Measurements from ENCODE around the gene CTDSPL. TPM values are rescaled to one million over a fixed set of nuclear protein-coding genes. Genes with fewer than 3 reads are reported as not detected.
A peak's percentile ranks its signal among the peaks of the same experiment; 100 is the strongest.

The CTDSPL gene
- total RNA-seq, 4 donors from 2014 or later: 33.4 to 72.6 (median 54.0) TPM

DNA sequence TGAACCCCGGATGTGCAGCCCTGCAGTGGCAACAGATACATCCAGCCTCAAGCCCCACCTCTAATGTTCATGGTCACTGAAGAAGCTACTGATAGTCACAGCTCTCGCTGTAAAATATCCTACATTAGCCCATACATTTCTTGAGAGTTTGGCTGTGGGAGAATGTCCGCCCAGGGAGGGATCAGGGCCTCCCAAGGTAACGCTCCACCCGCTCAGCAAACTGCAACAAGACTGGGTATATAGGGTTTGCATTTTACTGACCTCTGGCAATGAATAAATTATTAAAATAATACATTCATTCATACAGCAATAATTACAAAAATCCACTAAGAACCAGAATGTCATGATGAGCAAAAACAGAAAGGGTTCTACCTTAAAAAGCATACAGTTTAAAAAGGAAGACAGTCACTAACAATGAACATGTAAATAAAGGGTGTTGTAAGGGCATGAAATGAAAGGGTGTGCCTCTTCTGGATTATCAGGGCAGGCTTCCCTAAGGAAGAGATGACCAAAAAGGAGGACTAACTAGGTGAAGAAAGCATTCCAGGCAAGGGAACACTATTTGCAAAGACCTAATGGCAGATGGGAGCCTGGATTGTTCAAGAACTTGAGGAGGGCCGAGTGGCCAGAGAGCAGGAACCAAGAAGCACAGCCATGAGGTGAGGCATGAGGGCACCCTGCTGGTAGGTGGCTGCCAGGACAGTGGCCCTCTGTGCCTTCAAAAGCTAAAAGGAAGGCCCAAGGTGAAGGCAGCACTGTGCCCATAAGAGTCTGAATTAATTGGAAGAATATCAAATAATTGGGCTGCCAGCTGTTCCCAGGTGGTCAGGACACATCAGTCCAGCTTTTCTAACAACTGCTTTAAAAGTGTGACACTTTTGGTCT is 28.1 kb upstream of the CTDSPL start:
- H3K27ac ChIP-seq: no peak overlapping the region
- H3K27me3 ChIP-seq: no peaks in the 10 kb centered on the region
- no peaks in the 10 kb centered on the region for H3K4me1 ChIP-seq
- TF ChIP-seq CTCF (IDR thresholded peaks at IDR 0.05) (peak in 1 of 4 experiments; percentile 23), POLR2A (IDR thresholded peaks at IDR 0.05) (no peak)
- no peak for ATAC-seq
- no peaks in the 10 kb centered on the region for H3K9me3 ChIP-seq
- WGBS, 2 donors (ENCODE audit: low coverage in 1 of 2): 69 to 97% methylated on average over 1 to 5 of the region's 6 CpGs
- peaks cover 0 to 34% of the 10 kb centered on the region in 2 donors for H3K36me3 ChIP-seq
- no peak overlapping the region for H3K4me3 ChIP-seq

- H3K36me3 ChIP-seq: peaks cover 0 to 43% of the 10 kb centered on the region in 2 donors
- WGBS, 2 donors (ENCODE audit: low coverage in 1 of 2): 88 to 100% methylated on average over 1 of the region's 1 CpG
- H3K9me3 ChIP-seq: no peaks in the 10 kb centered on the region
- no peak overlapping the region for H3K27ac ChIP-seq
- ATAC-seq: no peak
- H3K4me1 ChIP-seq: no peaks in the 10 kb centered on the region
- no peak overlapping the region for H3K4me3 ChIP-seq
- H3K27me3 ChIP-seq: no peaks in the 10 kb centered on the region
- no peak for TF ChIP-seq POLR2AphosphoS5 (IDR thresholded peaks at IDR 0.05)
- no peak for TF ChIP-seq CTCF (IDR thresholded peaks at IDR 0.05)
- TF ChIP-seq POLR2A (IDR thresholded peaks at IDR 0.05): no peak
- no peak for TF ChIP-seq EP300 (IDR thresholded peaks at IDR 0.05)
Measured at GRCh38 chr3:37836589-37836988, 25.1 kb upstream of the CTDSPL start.

- ATAC-seq: no peak
- Histone ChIP-seq H3K27me3 (no peaks in the 10 kb centered on the region), H3K9me3 (no peaks in the 10 kb centered on the region), H3K27ac (no peak overlapping the region), H3K4me3 (no peak overlapping the region), H3K36me3 (peaks cover 0 to 21% of the 10 kb centered on the region in 2 donors), H3K4me1 (peaks cover 0 to 10% (median 4%) of the 10 kb centered on the region in 3 donors)
- 32 to 35% methylated on average over 3 to 4 of the region's 4 CpGs for WGBS, 2 donors (ENCODE audit: low coverage in 1 of 2)
- TF ChIP-seq POLR2A (IDR thresholded peaks at IDR 0.05) (no peak), CTCF (IDR thresholded peaks at IDR 0.05) (no peak), POLR2AphosphoS5 (IDR thresholded peaks at IDR 0.05) (no peak), EP300 (IDR thresholded peaks at IDR 0.05) (no peak)
Measured at GRCh38 chr3:37847689-37848088, 14.0 kb upstream of the CTDSPL start.

DNA sequence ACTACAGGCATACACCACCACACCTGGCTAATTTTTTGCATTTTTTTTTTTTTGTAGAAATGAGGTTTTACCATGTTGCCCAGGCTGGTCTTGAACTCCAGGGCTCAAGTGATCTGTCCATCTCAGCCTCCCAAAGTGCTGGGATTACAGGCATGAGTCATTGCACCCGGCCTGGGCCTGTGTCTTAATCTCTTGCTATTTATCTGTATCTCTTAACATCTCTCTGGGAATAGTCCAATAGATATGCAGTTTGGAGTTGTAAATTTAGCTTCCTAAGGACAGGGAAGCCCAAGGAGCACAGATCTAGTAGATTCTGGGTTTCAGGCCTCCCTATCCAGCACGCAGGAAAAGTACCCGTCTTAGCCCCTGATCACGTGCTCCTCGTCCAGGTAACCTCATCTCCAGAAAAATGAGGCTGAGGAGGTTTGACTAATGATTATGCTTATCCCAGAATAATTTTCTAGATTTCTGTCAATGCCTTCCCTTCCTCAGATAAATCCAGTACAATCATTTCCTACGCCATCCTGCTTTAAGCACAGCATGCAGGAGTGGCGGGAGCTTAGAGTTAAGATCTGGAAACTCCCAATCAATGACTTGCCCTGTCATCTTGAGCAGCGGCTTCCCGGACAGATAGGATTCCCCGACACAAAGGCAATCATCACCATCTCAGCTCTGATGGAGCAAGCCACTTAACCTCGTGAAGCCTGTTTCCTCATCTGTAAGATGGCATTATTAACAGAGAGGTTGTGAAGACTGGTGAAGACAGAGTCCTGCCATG is 12.3 kb upstream of the CTDSPL start:
- no peak overlapping the region for H3K4me3 ChIP-seq
- no peak for TF ChIP-seq EP300 (IDR thresholded peaks at IDR 0.05)
- H3K9me3 ChIP-seq: no peaks in the 10 kb centered on the region
- no peak for ATAC-seq
- no peaks in the 10 kb centered on the region for H3K27me3 ChIP-seq
- no peak overlapping the region for H3K27ac ChIP-seq
- peaks cover 0 to 21% of the 10 kb centered on the region in 2 donors for H3K36me3 ChIP-seq
- H3K4me1 ChIP-seq: peaks cover 0 to 10% (median 4%) of the 10 kb centered on the region in 3 donors
- 88 to 96% methylated on average over 4 to 9 of the region's 11 CpGs for WGBS, 2 donors (ENCODE audit: low coverage in 1 of 2)

GRCh38 chr3:37852097-37852496 is 9.6 kb upstream of the CTDSPL start:
- Histone ChIP-seq H3K4me1 (peaks cover 0 to 26% (median 4%) of the 10 kb centered on the region in 3 donors), H3K27me3 (no peaks in the 10 kb centered on the region), H3K4me3 (no peak overlapping the region), H3K9me3 (no peaks in the 10 kb centered on the region), H3K27ac (no peak overlapping the region), H3K36me3 (peaks cover 0 to 21% of the 10 kb centered on the region in 2 donors)
- no peak for TF ChIP-seq EP300 (IDR thresholded peaks at IDR 0.05)
- no peak for TF ChIP-seq CTCF (IDR thresholded peaks at IDR 0.05)
- peak; percentile 6 for TF ChIP-seq POLR2AphosphoS5 (IDR thresholded peaks at IDR 0.05)
- TF ChIP-seq POLR2A (IDR thresholded peaks at IDR 0.05): no peak
- 50 to 69% methylated on average over 1 of the region's 1 CpG for WGBS, 2 donors (ENCODE audit: low coverage in 1 of 2)
- no peak for ATAC-seq
